Measurements from ENCODE around the gene TMEM179.
"Not testable (repeated sequence)": the region's sequence is repeated elsewhere in the genome, so short reads cannot be mapped to it uniquely, and the experiment has no call there.

DNA sequence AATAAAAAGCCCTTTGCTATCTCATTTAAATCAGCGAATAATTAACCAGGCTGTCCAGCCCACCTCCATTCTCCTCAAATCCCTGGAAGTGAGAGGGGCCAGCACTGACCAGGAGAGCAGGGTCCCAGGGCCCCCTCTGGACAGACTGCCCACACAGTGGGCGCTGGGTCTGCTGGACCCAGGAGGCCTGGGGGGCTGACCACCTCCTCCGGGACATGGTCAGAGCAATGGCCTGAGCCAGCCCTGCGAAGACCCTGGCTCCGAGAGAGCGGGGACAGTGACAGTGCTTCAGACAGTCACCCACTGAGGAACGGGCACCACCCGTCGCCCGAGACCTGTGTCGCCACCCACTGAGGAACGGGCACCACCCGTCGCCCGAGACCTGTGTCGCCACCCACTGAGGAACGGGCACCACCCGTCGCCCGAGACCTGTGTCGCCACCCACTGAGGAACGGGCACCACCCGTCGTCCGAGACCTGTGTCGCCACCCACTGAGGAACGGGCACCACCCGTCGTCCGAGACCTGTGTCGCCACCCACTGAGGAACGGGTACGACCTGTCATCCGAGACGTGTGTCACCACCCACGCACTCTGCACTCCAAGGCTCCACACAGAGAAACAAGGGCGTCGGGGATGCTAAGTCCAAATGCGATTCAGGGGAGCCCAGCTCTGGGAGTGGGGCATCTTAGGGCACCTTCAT is 32.4 kb upstream of the TMEM179 start:
- TF ChIP-seq CTCF (IDR thresholded peaks at IDR 0.05; ENCODE audit: borderline replicate concordance, extremely low read depth, low read length, poor library complexity, severe bottlenecking); EZH2 (IDR thresholded peaks at IDR 0.05; ENCODE audit: borderline replicate concordance, low read depth, low read length, severe bottlenecking): not testable (repeated sequence)

Data from DND-41 (cell line).